Activated CD4-positive, alpha-beta memory T cell treated with anti-CD3 and anti-CD28 coated beads for 36 hours (primary cell): ENCODE data around the gene KIF1B. TPM values are rescaled to one million over a fixed set of nuclear protein-coding genes. Genes with fewer than 3 reads are reported as not detected.
"Not testable (repeated sequence)": the region's sequence is repeated elsewhere in the genome, so short reads cannot be mapped to it uniquely, and the experiment has no call there.

Source experiments
- CTCF ChIA-PET: fragments of 350-600 bp; sonication (Branson Sonifier 250); formaldehyde crosslinking; loops from one replicate; lab custom pipeline; 2021; ENCODE audit warnings: antibody characterized with exemption, inconsistent platforms; lab: Charles Lee
- POLR2A ChIA-PET: fragments of 350-600 bp; sonication (Branson Sonifier 250); formaldehyde crosslinking; loops from one replicate; lab custom pipeline; 2021; ENCODE audit warnings: antibody characterized with exemption; lab: Charles Lee
- DNase-seq: peaks from one replicate; pipeline ENCODE4 v3.0.0-alpha.2; 2020
- H3K27ac Mint-ChIP-seq: one replicate; pipeline ENCODE4 v1.8.0; 2021; ENCODE audit warnings: mixed read lengths
- H3K27me3 Mint-ChIP-seq: one replicate; pipeline ENCODE4 v1.8.0; 2021; ENCODE audit warnings: mixed read lengths
- H3K36me3 Mint-ChIP-seq: one replicate; pipeline ENCODE4 v1.8.0; 2021; ENCODE audit warnings: mixed read lengths
- H3K4me1 Mint-ChIP-seq: one replicate; pipeline ENCODE4 v1.8.0; 2021; ENCODE audit warnings: low read depth, mixed read lengths
- H3K4me3 Mint-ChIP-seq: one replicate; pipeline ENCODE4 v1.8.0; 2021; ENCODE audit warnings: mild to moderate bottlenecking, mixed read lengths
- H3K9me3 Mint-ChIP-seq: one replicate; pipeline ENCODE4 v1.8.0; 2021; ENCODE audit warnings: mixed read lengths
- intact Hi-C: fragments of 100-400 bp; cut with micrococcal nuclease; formaldehyde crosslinking; loops from one replicate; pipeline ENCODE4 v1.15.1; 2023
- total RNA-seq, 2 experiments: library from RNA; stranded (reverse); gene quantifications; one replicate each; pipeline ENCODE4 v1.2.3, GENCODE V29; 2021

Gene KIF1B
- total RNA-seq, 2 experiments from 2014 or later: 16.8 to 17.4 TPM

DNA sequence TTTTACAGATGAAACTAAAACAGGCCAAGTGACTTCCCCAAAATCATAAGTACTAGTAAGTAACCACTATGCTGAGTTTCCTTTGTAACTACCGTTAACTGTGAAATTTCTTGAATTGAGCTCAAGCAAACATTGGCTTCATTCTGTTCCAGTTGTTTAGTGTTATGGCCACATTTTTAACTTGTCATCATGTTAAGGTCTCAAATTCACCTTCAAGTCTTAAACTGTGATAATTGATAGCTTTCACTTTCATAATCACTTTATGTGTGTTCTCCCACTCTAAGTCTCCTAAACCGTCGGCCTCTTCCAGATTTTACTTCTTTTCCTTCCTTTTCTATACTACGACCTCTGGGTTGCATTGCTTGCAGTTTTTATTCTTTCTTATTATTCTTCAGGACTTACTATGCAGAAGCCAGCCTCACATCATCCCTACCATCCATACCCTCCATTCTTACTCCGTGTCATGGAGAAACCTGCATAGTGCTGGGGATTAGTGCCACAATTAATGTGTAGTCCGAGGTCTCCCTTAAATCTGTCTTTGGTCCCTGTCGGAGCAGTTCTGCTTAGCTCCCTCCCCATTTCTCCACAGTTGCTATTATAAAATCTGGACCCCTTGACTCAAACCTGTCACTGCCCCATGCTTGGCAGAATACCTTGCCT lies 5.8 kb downstream of the KIF1B start:
- no peaks in the 10 kb centered on the region for H3K9me3 Mint-ChIP-seq
- H3K36me3 Mint-ChIP-seq: no peaks in the 10 kb centered on the region
- no peak for DNase-seq
- POLR2A ChIA-PET: no interaction called here
- peak overlapping the region; percentile 7 for H3K27ac Mint-ChIP-seq
- CTCF ChIA-PET: interaction anchor here (1.1 to 1.4 kb wide), 3 partner anchors 62 to 266 kb away, joined by 3 to 4 read pairs (median 3); no protein-coding TSS in a partner anchor
- H3K4me3 Mint-ChIP-seq: peak overlapping the region; percentile 48
- no peaks in the 10 kb centered on the region for H3K27me3 Mint-ChIP-seq
- H3K4me1 Mint-ChIP-seq: peaks cover 50% of the 10 kb centered on the region
- intact Hi-C loops: loop anchor here (2.0 to 10.0 kb wide), 2 partner anchors 67 to 299 kb away; no protein-coding TSS in a partner anchor

DNA sequence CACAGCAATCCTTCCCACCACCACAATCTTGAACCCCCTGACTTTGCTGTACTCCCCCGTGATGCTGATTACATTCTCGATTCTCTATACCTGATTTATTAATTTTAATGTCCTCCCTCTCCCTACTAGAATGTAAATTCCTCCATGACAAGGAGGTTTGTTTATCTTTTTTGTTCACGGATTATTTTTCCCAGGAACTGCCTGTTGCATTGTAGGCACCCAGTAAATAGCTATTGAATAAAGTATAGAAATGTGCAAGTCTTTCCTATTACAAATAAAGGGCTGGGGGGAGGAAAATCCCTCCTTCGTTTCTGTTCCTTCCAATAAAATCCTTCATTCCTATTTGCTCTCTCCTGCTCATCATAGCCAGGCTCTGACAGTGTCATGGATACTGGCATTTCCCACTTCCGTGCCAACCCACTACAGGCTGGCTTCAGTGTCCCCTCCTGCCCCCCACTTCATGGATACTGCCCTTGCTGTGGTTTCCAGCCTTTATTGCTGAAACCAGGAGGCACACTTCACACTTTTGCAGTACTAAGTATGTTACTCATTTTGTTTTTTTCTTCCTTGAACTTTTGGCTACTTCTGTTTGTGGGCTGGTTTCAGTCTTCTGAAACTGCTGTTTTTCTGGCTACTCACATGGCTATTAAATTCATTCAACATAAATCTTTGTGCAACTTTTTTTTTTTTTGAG lies 7.5 kb downstream of the KIF1B start:
- Mint-ChIP-seq H3K36me3 (no peaks in the 10 kb centered on the region), H3K4me1 (peaks cover 38% of the 10 kb centered on the region), H3K27me3 (no peaks in the 10 kb centered on the region), H3K4me3 (no peak overlapping the region), H3K9me3 (no peaks in the 10 kb centered on the region), H3K27ac (no peak overlapping the region)
- DNase-seq: peak; percentile 29
- intact Hi-C loops: loop anchor here (2.0 to 10.0 kb wide), 3 partner anchors 49 to 297 kb away; no protein-coding TSS in a partner anchor
- ChIA-PET POLR2A (no interaction called here), CTCF (no interaction called here)

DNA sequence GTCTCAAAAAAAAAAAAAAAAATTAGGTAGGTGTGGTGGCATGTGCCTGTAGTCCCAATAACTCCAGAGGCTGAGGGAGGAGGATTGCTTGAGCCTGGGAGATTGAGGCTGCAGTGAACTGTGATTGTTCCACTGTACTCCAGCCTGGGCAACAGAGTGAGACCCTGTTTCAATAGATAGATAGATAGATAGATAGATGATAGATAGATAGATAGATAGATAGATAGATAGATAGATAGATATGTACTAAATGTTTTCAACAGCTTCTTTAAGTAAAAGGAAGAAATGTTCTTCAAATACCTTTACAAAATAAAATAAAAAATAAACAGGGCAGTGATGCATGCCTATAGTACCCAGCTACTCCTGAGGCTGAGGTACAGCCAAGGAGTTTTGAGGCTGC lies 9.8 kb downstream of the KIF1B start:
- H3K27me3 Mint-ChIP-seq: no peaks in the 10 kb centered on the region
- DNase-seq: no peak
- intact Hi-C loops: no loop called here
- POLR2A ChIA-PET: no interaction called here
- CTCF ChIA-PET: interaction anchor here (2.9 kb wide), 1 partner anchor 10 kb away, joined by 12 read pairs; the partner anchor contains the start of gene KIF1B
- H3K9me3 Mint-ChIP-seq: no peaks in the 10 kb centered on the region
- H3K4me1 Mint-ChIP-seq: peaks cover 28% of the 10 kb centered on the region
- no peak overlapping the region for H3K4me3 Mint-ChIP-seq
- H3K27ac Mint-ChIP-seq: no peak overlapping the region
- no peaks in the 10 kb centered on the region for H3K36me3 Mint-ChIP-seq

DNA sequence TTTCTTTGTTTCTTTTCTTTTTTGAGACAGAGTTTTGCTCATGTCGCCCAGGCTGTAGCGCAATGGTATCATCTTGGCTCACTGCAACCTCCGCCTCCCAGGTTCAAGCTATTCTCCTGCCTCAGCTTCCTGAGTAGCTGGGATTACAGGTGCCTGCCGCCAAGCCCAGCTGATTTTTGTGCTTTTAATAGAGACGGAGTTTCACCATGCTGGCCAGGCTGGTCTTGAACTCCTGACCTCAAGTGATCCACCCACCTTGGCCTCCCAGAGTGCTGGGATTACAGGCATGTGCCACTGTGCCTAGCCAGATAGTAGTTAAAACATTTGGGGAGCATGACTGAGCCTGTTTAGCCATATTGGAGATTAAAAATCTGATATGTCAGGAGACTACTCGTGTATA lies 10.3 kb downstream of the KIF1B start:
- H3K36me3 Mint-ChIP-seq, intact Hi-C loops, H3K27me3 Mint-ChIP-seq, H3K9me3 Mint-ChIP-seq, POLR2A ChIA-PET, H3K4me3 Mint-ChIP-seq, DNase-seq, H3K27ac Mint-ChIP-seq: not testable (repeated sequence)
- CTCF ChIA-PET: interaction anchor here (0.6 to 2.9 kb wide), 2 partner anchors 11 to 110 kb away, joined by 3 to 12 read pairs; partner anchors contain the start of gene KIF1B
- peaks cover 24% of the 10 kb centered on the region for H3K4me1 Mint-ChIP-seq

DNA sequence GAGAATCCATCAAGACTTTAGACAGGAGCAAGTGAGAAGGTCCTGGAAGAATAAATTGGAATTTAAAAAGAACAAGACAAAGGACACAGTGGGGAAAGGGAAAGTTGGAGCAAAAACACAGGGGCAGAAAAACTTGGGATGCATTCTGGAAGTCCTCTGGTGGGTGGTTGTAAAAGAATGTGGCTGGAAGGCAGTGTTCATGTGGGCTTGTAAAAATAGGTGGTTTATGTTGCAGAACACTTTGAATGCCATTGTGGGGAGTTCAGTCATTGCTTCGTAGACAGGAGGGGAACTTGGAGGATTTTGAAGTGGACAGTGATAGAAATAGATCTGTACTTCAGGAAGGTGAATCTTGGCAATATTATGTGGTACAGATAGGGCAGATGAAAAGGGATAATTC lies 15.2 kb downstream of the KIF1B start:
- intact Hi-C loops: no loop called here
- Mint-ChIP-seq H3K27ac (no peak overlapping the region), H3K9me3 (no peaks in the 10 kb centered on the region)

DNA sequence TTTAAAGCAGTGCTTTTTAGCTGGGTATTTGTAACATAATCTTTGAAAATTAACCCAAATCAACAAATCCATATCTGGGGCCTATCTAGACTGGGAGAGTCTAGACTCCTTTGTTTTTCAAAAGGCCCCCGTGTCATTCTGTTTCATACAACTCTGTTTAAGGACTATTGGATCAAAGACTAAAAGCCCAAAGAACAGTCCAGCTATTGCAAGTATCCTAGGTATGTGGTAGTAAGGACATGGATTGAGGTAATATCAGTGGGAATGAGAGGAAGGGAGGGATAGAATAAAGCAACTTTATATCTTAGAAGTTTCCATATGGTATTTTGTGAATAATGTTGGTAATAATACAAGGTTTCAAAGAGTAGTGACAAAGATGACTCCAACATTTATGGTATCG lies 18.2 kb downstream of the KIF1B start:
- intact Hi-C loops: no loop called here
- CTCF ChIA-PET: interaction anchor here (3.2 kb wide), 1 partner anchor 19 kb away, joined by 22 read pairs; the partner anchor contains the start of gene KIF1B

More for the DNA sequence above, 15.2 kb downstream of the KIF1B start:
- no peak overlapping the region for H3K4me3 Mint-ChIP-seq
- no peaks in the 10 kb centered on the region for H3K36me3 Mint-ChIP-seq
- ChIA-PET POLR2A (no interaction called here), CTCF (interaction anchor here (3.2 kb wide), 1 partner anchor 16 kb away, joined by 22 read pairs; the partner anchor contains the start of gene KIF1B)
- DNase-seq: no peak
- no peaks in the 10 kb centered on the region for H3K27me3 Mint-ChIP-seq
- peaks cover 16% of the 10 kb centered on the region for H3K4me1 Mint-ChIP-seq

DNA sequence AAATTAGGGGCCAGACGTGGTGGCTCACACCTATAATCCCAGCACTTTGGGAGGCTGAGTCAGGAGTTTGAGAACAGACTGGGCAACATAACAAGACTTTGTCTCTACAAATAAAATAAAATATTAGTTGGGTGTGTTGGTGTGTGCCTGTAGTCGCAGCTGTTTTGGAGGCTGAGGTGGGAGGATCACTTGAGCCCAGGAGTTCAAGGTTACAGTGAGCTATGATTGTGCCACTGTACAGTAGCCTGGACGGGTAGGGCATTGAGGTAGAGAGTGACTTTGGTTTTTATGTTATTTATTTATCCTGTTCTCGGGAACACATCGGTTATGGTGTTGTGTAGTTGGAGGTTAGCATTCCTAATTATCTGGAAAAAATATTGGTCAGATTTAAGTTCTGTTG lies 19.5 kb downstream of the KIF1B start:
- CTCF ChIA-PET: no interaction called here
- Mint-ChIP-seq H3K9me3 (no peaks in the 10 kb centered on the region), H3K4me1 (peaks cover 17% of the 10 kb centered on the region), H3K4me3 (no peak overlapping the region), H3K36me3 (no peaks in the 10 kb centered on the region), H3K27ac (no peak overlapping the region), H3K27me3 (no peaks in the 10 kb centered on the region)
- intact Hi-C loops: no loop called here
- POLR2A ChIA-PET: no interaction called here
- DNase-seq: no peak

More for the DNA sequence above, 18.2 kb downstream of the KIF1B start:
- H3K36me3 Mint-ChIP-seq: no peaks in the 10 kb centered on the region
- H3K9me3 Mint-ChIP-seq: no peaks in the 10 kb centered on the region
- no peak overlapping the region for H3K27ac Mint-ChIP-seq
- POLR2A ChIA-PET: interaction anchor here (0.6 kb wide), 1 partner anchor 144 kb away, joined by 4 read pairs; no protein-coding TSS in a partner anchor
- H3K4me3 Mint-ChIP-seq: no peak overlapping the region
- DNase-seq: no peak
- no peaks in the 10 kb centered on the region for H3K27me3 Mint-ChIP-seq
- H3K4me1 Mint-ChIP-seq: peaks cover 17% of the 10 kb centered on the region

DNA sequence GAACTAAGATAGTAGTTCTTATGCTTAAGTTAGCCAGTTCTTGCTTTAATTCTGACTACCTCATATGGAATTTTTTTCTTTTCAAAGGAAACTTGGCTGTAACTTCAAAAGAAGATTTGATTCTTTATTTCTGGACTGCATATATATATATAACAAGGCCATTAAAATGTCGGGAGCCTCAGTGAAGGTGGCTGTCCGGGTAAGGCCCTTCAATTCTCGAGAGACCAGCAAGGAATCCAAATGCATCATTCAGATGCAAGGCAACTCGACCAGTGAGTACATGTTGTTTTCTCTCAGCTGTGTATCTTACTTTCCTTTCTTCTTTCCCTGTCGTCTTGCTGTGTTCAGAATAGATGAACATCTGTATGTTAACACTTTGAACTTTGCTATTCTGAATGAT lies 21.8 kb downstream of the KIF1B start:
- ChIA-PET POLR2A (interaction anchor here (1.6 kb wide), 1 partner anchor 19 kb away, joined by 3 read pairs; no protein-coding TSS in a partner anchor), CTCF (no interaction called here)
- no peaks in the 10 kb centered on the region for H3K36me3 Mint-ChIP-seq
- no peak for DNase-seq
- intact Hi-C loops: no loop called here
- H3K27ac Mint-ChIP-seq: no peak overlapping the region
- H3K4me3 Mint-ChIP-seq: no peak overlapping the region
- peaks cover 25% of the 10 kb centered on the region for H3K4me1 Mint-ChIP-seq
- H3K9me3 Mint-ChIP-seq: no peaks in the 10 kb centered on the region
- H3K27me3 Mint-ChIP-seq: no peaks in the 10 kb centered on the region

DNA sequence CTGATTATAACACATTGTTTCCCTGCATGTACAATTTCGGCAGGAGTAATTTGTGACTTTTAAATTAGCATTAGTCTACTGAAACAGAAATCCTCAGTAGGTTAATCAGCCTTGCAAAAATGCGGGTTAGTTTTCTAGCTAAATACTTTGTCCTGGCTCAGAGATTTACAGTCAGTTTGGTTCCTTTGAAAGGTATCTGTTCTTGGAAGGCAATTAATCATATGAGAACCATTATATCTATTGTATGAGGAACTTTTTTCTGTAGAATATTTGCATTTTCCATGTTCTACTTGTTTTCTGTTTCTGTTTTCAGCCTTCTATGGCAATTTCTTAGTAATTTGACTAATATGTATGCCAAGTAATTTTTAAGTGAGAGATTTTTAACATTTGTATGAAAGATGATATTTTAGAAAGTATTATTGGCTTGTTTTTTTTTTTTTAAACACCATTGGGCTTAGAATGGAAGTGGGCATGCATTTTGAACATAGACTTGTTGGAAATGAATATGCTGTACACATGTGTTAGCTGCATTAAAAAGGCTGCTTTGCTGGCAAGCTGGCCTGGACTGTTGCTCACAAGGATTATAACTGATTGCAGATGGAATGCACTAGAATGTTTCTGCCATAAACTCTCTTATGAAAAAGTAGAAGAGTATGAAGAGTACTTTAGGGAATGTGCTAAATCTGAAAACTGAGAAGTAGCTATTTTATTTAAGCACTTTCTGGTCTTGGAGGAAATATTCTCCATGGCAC lies 26.2 kb downstream of the KIF1B start:
- Mint-ChIP-seq H3K27ac (peak overlapping the region; percentile 15), H3K4me1 (peaks cover 17% of the 10 kb centered on the region), H3K27me3 (no peaks in the 10 kb centered on the region), H3K9me3 (no peaks in the 10 kb centered on the region), H3K4me3 (no peak overlapping the region), H3K36me3 (no peaks in the 10 kb centered on the region)
- ChIA-PET CTCF (interaction anchor here (0.9 to 1.4 kb wide), 3 partner anchors 25 to 66 kb away, joined by 3 to 12 read pairs (median 5); partner anchors contain the start of gene KIF1B), POLR2A (interaction anchor here (0.6 to 1.6 kb wide), 3 partner anchors 45 to 440 kb away, joined by 3 to 4 read pairs (median 3); no protein-coding TSS in a partner anchor)
- intact Hi-C loops: no loop called here
- no peak for DNase-seq

DNA sequence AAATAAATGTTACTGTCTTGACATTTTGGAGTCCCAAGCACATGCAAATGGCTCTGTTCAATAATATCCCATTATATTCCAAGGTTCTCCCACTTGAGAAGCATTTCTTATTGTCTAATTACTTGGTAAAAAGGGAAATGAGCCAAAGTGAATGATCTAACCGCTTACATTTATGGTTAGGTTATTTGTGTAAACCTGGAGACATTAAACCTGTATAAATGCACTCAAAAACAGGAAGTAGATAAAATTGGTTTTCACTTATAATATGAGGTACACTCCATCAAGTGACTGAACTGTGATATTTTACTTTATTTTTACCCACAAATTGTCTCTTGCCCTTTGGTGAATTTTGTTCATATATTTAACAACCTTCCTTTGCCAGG lies 26.8 kb downstream of the KIF1B start:
- no peak overlapping the region for H3K27ac Mint-ChIP-seq
- ChIA-PET CTCF (no interaction called here), POLR2A (interaction anchor here (1.6 kb wide), 1 partner anchor 295 kb away, joined by 3 read pairs; no protein-coding TSS in a partner anchor)
- H3K9me3 Mint-ChIP-seq: no peaks in the 10 kb centered on the region
- H3K36me3 Mint-ChIP-seq: no peaks in the 10 kb centered on the region
- intact Hi-C loops: no loop called here
- DNase-seq: no peak
- no peaks in the 10 kb centered on the region for H3K27me3 Mint-ChIP-seq
- H3K4me3 Mint-ChIP-seq: no peak overlapping the region
- peaks cover 17% of the 10 kb centered on the region for H3K4me1 Mint-ChIP-seq

DNA sequence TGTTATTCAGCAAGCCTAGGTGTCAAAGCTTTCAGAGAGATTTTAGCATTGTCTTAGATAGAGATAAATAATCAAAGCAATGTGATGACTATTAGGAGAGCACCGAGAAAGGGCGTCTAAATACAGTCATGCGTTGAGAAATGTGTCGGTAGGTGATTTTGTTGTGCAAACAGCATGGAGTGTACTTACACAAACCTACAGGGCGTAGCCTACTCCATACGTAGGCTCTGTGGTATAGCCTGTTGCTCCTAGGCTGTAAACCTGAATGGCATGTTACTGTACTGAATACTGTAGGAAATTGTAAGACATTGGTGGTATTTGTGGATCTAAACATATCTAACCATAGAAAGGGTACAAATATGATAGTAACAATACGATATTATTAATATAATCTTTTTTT lies 31.8 kb downstream of the KIF1B start:
- Mint-ChIP-seq H3K9me3 (no peaks in the 10 kb centered on the region), H3K27me3 (no peaks in the 10 kb centered on the region), H3K27ac (no peak overlapping the region), H3K4me3 (no peak overlapping the region), H3K36me3 (peaks cover under 1% of the 10 kb centered on the region), H3K4me1 (peaks cover 11% of the 10 kb centered on the region)
- intact Hi-C loops: no loop called here
- DNase-seq: no peak
- ChIA-PET CTCF (interaction anchor here (0.5 to 0.6 kb wide), 2 partner anchors 83 to 252 kb away, joined by 3 read pairs; no protein-coding TSS in a partner anchor), POLR2A (interaction anchor here (1.5 kb wide), 1 partner anchor 32 kb away, joined by 3 read pairs; the partner anchor contains the start of gene KIF1B)
